HG03103 (cell line): ENCODE measurements around the gene DUS3L.
"Not testable (repeated sequence)": the region's sequence is repeated elsewhere in the genome, so short reads cannot be mapped to it uniquely, and the experiment has no call there.

Experiments
- ATAC-seq: cut with Tn5 transposase; IDR thresholded peaks from one replicate; pipeline ENCODE4 v1.9.1; 2021; ENCODE audit warnings: low read depth; ENCODE audit not compliant: unreplicated experiment

The DUS3L gene

DNA sequence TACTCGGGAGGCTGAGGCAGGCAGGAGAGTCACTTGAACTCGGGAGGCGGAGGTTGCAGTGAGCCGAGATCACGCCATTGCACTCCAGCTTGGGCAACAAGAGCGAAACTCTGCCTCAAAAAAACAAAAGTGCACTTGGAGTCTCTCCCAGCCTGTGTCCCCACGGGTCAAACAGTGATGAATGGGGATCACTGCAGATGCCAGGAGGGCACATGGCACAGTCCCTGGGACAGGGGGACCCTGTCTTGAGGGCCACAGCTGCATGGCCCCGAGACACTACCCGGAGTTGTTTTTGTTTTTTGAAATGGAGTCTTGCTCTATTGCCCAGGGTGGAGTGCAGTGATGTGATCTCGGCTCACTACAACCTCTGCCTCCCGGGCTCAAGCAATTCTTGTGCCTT is 10.0 kb downstream of the DUS3L start:
- not testable (repeated sequence) for ATAC-seq

- no peak for ATAC-seq
Observed at GRCh38 chr19:5778402-5778801, 12.6 kb downstream of the DUS3L start.

GRCh38 chr19:5775668-5776309 is 15.2 kb downstream of the DUS3L start:
- ATAC-seq: no peak

DNA sequence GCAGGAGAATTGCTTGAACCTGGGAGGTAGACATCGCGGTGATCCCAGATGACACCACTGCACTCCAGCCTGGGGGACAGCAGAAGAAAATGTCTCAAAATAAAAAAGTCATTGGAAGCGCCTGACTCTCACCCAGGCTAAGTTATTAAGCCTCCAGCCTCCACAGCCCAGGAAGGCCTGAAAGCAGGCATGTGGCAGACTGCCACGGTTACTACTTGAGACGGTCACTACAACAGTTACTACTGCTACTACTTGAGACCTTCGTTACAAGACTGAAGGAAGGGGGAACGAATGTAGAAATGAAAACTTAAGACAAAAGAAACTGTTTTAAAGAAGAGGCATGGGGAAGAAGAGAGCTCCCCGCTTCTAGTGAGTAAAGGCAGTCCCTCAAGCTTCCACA is 16.0 kb downstream of the DUS3L start:
- ATAC-seq: no peak

DNA sequence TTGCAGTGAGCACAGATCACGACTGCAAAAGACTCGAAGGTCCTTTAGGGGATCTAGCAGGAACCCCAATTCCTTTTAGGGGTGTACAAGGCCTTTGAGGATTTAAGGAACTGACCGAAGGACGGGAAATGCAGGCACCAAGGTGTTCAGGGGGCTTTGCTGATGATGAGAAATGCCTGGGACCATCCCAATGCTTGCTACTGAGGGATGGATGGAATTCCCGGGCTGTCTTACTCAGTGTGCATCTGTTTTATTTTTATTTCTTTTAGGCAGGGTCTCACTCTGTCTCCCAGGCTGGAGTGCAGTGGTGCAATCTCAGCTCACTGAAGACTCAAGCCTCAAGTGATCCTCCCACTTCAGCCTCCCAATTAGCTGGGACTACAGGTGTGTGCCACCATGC is 17.7 kb downstream of the DUS3L start:
- ATAC-seq: no peak

- no peak for ATAC-seq
Observed at GRCh38 chr19:5772416-5772815, 18.5 kb downstream of the DUS3L start.

- no peak for ATAC-seq
Observed at GRCh38 chr19:5767949-5768348, 23.0 kb downstream of the DUS3L start.

DNA sequence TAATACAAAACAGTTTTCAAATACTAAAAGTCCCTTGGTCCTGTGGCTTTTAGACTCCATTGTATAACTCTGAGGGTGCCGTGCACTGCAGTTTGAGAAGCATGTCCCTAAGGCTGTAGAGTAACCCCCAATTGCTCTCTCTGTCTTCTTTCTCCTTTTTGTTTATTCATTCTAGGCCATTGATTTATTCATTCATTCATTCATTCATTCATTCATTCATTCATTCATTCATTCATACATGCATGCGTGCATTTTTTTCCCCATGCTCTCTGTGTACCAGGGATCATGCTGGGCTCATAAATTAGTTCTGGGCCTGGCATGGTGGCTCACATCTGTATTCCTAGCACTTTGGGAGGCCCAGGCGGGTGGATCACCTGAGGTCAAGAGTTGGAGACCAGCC is 25.7 kb downstream of the DUS3L start:
- ATAC-seq: no peak

- no peak for ATAC-seq
Observed at GRCh38 chr19:5762608-5763217, 28.2 kb downstream of the DUS3L start.

- ATAC-seq: no peak
Observed at GRCh38 chr19:5753743-5754142, 37.2 kb downstream of the DUS3L start.

GRCh38 chr19:5751709-5752108 is 39.3 kb downstream of the DUS3L start:
- ATAC-seq: no peak

GRCh38 chr19:5749505-5749904 is 41.5 kb downstream of the DUS3L start:
- no peak for ATAC-seq

DNA sequence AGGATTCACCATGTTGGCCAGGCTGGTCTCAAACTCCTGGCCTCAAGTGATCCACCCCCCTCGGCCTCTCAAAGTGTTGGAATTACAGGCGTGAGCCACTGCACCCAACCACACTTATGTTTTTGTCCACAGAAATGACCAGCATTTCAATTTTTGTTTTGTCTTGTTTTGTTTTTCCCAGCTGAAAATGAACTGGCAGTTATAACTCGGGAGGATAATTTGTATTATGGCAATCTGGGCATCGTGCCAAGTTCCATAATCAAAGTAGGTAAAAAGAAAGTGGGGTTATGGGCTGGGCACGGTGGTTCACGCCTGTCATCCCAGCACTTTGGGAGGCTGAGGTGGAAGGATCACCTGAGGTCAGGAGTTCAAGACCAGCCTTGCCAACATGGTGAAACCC is 42.0 kb downstream of the DUS3L start:
- not testable (repeated sequence) for ATAC-seq

GRCh38 chr19:5744999-5745398 is 46.0 kb downstream of the DUS3L start:
- ATAC-seq: not testable (repeated sequence)

DNA sequence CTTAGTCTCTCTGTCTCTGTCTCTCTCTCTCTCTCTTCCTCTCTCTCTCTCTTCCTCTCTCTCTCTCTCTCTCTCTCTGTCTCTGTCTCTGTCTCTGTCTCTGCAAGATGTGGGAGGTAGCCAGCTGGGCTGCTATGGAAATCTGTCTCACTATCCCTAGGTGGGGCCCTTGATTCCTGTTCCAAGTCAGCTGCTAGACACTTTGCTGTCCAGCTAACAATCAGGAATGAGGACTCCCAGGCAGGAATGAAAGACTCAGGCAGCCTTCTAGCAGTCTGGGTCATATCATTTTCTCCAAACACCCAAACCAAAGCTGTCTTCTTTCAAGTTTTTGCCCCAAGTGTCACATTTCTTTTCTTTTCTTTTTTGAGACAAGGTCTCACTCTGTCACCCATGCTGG is 47.3 kb downstream of the DUS3L start:
- ATAC-seq: no peak

GRCh38 chr19:5742051-5742450 is 48.9 kb downstream of the DUS3L start:
- no peak for ATAC-seq

DNA sequence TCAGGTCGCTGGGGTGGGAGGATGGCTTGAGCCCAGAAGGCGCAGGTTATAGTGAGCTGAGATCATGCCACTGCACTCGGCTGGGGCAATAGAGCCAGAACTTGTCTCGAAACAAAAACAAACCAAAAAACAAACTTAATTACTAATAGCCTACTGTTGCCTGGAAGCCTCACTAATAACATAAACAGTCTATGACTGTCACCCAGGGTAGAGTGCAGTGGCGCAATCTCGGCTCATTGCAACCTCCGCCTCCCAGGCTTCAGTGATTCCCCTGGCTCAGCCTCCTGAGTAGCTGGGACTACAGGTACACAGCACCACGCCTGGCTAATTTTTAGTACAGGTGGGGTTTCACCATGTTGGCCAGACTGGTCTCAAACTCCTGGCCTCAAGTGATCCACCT is 52.5 kb downstream of the DUS3L start:
- ATAC-seq: no peak
